Suprapubic skin (tissue), 4 donors: ENCODE results near the gene YY1.

Experiments used
- CTCF ChIP-seq, 2 donors: fragments of 200-600 bp in 1 of 2; fragments of 450-650 bp in 1 of 2; sonication (generic) in 1 of 2; IDR thresholded peaks; one replicate each; pipeline ENCODE4 v1.5.1; 2016 to 2019; ENCODE audit warnings: antibody characterized with exemption in 2 of 2, mild to moderate bottlenecking in 1 of 2, moderate library complexity in 1 of 2
- EP300 ChIP-seq: sonication (generic); formaldehyde crosslinking; IDR thresholded peaks from one replicate; pipeline ENCODE4 v1.6.1; 2017; ENCODE audit warnings: antibody characterized with exemption
- POLR2A ChIP-seq, 2 donors: fragments of 450-650 bp; IDR thresholded peaks; one replicate each; pipeline ENCODE4 v1.6.1; 2017; ENCODE audit warnings: antibody characterized with exemption in 2 of 2, mild to moderate bottlenecking in 2 of 2, moderate library complexity in 2 of 2
- POLR2AphosphoS5 ChIP-seq, 3 donors: sonication (generic); formaldehyde crosslinking; IDR thresholded peaks; one replicate each; pipeline ENCODE4 v1.6.1; 2017; ENCODE audit warnings: antibody characterized with exemption in 3 of 3

DNA sequence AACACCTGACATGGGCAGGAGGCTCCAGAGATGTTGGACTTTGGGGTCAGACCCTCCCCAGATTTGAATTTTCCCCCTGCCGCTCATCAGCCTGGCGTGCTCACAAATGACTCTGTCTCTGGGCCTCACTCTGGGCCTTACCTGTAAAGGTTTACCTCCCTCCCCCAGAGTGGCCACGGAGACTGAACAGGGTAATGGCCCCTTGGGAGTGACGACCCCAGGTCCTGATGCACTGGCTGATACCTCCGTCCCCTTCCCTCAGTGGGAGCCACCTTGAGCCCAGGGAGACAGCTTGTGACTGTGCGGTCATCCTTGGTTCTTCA, 60.3 kb downstream of the YY1 start:
- no peak for TF ChIP-seq CTCF (IDR thresholded peaks at IDR 0.05)
- TF ChIP-seq EP300, result no peak
- no peak for TF ChIP-seq POLR2A (IDR thresholded peaks at IDR 0.05)
- no peak for TF ChIP-seq POLR2AphosphoS5 (IDR thresholded peaks at IDR 0.05)
